ENCODE measurements around the gene CDS1. TPM values are rescaled to one million over a fixed set of nuclear protein-coding genes. Genes with fewer than 3 reads are reported as not detected.
"Not testable (repeated sequence)": the region's sequence is repeated elsewhere in the genome, so short reads cannot be mapped to it uniquely, and the experiment has no call there.

Gene CDS1
- total and polyA plus RNA-seq, 8 donors: 3.2 to 62.6 (median 6.7) TPM

DNA sequence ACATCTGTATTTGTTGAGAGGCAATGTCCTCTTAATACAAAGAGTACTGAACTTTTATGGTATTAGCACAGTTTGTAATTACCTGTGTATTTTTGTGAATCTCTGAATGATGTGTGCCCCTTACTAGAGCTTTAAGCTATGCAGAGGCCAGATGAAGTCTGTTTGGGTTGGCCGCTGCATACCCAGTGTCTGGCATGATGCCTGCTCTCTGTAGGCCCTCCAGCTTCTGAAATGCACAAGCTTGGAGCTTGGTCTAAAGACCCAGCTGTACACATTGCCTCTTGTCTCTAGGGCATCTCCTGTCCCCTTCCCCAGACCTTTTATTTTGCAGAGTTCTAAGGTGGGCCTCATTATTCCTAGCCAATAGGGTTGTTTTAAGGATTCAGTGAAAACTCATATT, 68.6 kb downstream of the CDS1 start:
- Histone ChIP-seq H3K4me1 (peaks cover 0 to 15% (median 6%) of the 10 kb centered on the region in 4 donors), H3K9me3 (no peaks in the 10 kb centered on the region), H3K27ac (no peak overlapping the region), H3K36me3 (no peaks in the 10 kb centered on the region), H3K4me3 (no peak overlapping the region), H3K27me3 (no peaks in the 10 kb centered on the region)
- 87 to 100% (median 100%) methylated on average over 1 of the region's 1 CpG for WGBS, 5 donors
- DNase-seq: peak in 1 of 2 donors; percentile 4
- intact Hi-C loops (cut with DNase I; ENCODE audit: low total_unique reads): no loop called here
- no peak for TF ChIP-seq POLR2AphosphoS5 (IDR thresholded peaks at IDR 0.05)
- TF ChIP-seq, protein P1, sequence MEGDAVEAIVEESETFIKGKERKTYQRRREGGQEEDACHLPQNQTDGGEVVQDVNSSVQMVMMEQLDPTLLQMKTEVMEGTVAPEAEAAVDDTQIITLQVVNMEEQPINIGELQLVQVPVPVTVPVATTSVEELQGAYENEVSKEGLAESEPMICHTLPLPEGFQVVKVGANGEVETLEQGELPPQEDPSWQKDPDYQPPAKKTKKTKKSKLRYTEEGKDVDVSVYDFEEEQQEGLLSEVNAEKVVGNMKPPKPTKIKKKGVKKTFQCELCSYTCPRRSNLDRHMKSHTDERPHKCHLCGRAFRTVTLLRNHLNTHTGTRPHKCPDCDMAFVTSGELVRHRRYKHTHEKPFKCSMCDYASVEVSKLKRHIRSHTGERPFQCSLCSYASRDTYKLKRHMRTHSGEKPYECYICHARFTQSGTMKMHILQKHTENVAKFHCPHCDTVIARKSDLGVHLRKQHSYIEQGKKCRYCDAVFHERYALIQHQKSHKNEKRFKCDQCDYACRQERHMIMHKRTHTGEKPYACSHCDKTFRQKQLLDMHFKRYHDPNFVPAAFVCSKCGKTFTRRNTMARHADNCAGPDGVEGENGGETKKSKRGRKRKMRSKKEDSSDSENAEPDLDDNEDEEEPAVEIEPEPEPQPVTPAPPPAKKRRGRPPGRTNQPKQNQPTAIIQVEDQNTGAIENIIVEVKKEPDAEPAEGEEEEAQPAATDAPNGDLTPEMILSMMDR (IDR thresholded peaks at IDR 0.05): no peak
- no peak for TF ChIP-seq POLR2A (IDR thresholded peaks at IDR 0.05)
- TF ChIP-seq EP300 (IDR thresholded peaks at IDR 0.05): no peak

DNA sequence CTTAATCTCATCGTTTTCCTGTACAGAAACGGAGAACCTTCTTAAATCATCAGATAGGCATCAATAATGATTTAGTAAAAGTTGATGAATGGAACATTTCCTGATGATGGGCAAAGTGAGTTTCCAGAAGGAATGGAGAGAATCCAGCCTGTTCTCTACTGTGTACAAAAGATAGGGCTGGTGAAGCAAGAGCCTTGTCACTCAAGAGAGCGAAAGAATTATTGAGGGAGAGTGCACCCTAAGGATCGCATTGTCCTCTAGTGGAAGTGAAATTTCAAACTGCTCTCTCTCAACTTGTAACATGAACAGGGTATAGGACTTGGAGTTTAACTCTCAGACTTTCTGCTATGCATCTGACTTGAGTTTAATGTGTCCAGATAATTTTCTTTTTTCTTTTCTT, 69.6 kb downstream of the CDS1 start:
- H3K4me3 ChIP-seq: no peak overlapping the region
- intact Hi-C loops (cut with DNase I; ENCODE audit: low total_unique reads): no loop called here
- DNase-seq: no peak
- no peak overlapping the region for H3K27ac ChIP-seq
- WGBS, 5 donors: 90 to 96% (median 95%) methylated on average over 4 of the region's 4 CpGs
- H3K4me1 ChIP-seq: peaks cover 0 to 15% (median 6%) of the 10 kb centered on the region in 4 donors
- H3K9me3 ChIP-seq: peaks cover 0 to under 1% (median 0%) of the 10 kb centered on the region in 4 donors
- TF ChIP-seq EP300 (IDR thresholded peaks at IDR 0.05) (no peak), POLR2AphosphoS5 (IDR thresholded peaks at IDR 0.05) (no peak), POLR2A (IDR thresholded peaks at IDR 0.05) (no peak)
- TF ChIP-seq, protein P1 (IDR thresholded peaks at IDR 0.05): no peak
- no peaks in the 10 kb centered on the region for H3K27me3 ChIP-seq
- no peaks in the 10 kb centered on the region for H3K36me3 ChIP-seq

DNA sequence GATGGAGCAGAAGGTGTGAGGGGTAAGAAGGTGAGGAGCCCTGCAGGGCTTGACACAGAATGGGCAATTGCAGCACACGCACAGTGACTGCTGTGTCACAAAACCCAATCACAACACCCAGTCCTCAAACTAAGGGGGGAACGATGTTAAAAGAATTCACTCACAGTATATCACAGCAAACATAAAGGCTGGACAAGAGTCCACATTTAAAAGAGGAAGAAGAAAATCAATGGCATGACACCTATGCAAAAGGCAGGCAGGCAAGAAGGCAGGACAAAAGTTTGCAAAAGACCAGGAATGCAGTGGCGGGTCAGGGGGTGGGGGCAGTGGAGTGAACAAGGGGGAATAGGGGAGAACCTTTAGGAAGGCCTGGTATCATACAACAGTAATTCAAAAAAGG, 77.7 kb downstream of the CDS1 start:
- Histone ChIP-seq H3K36me3 (peaks cover 0 to 4% (median 0%) of the 10 kb centered on the region in 4 donors), H3K27ac (no peak overlapping the region), H3K9me3 (peaks cover 0 to 11% (median 0%) of the 10 kb centered on the region in 4 donors), H3K27me3 (no peaks in the 10 kb centered on the region), H3K4me3 (no peak overlapping the region), H3K4me1 (no peaks in the 10 kb centered on the region)
- intact Hi-C loops (cut with DNase I; ENCODE audit: low total_unique reads): no loop called here
- no peak for DNase-seq
- no peak for TF ChIP-seq POLR2A (IDR thresholded peaks at IDR 0.05)
- TF ChIP-seq, protein P1 (IDR thresholded peaks at IDR 0.05): no peak
- no peak for TF ChIP-seq POLR2AphosphoS5 (IDR thresholded peaks at IDR 0.05)
- no peak for TF ChIP-seq EP300 (IDR thresholded peaks at IDR 0.05)
- 74 to 90% (median 83%) methylated on average over 3 of the region's 3 CpGs for WGBS, 5 donors

DNA sequence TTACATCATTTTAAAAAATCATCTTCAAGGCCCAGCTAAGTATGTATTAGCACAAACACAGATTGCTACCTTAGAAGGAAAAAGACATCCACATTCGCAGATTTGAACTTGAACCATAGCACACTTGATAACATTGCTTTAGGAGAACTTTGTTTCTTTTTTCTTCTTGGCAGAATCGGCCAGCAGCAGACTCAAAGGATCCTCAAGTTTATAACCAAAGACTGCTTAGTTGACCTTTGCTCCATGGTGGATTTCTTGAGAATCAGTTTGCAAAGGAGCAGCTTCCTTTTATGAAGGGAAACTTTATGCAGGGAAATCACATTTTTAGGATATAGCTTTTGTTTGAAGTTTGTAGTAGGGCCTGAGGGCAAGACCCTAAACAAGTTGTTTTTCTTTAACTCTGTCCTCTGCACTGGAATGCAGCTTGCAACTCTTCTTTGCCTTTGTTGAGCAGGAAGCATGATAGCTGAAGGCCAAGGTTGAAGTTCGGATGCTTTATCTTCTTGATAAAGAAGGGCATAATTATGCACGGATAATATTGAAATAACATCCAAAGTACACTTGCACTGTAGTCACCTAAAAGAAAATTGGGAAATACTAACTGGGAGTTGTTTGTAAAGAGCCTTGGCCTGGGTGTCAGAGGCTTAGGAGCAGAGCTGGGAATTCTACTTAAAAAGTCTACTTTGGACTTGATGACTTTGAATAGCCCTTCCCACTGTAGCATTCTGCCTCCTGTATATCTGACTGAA, 78.4 kb downstream of the CDS1 start:
- no peak for DNase-seq
- intact Hi-C loops (cut with DNase I; ENCODE audit: low total_unique reads): no loop called here
- Histone ChIP-seq H3K9me3 (peaks cover 0 to 11% (median 0%) of the 10 kb centered on the region in 4 donors), H3K36me3 (peaks cover 0 to 11% (median 0%) of the 10 kb centered on the region in 4 donors), H3K4me1 (no peaks in the 10 kb centered on the region), H3K27ac (no peak overlapping the region), H3K4me3 (no peak overlapping the region), H3K27me3 (no peaks in the 10 kb centered on the region)
- TF ChIP-seq, protein P1 (IDR thresholded peaks at IDR 0.05): no peak
- TF ChIP-seq EP300 (IDR thresholded peaks at IDR 0.05) (no peak), POLR2A (IDR thresholded peaks at IDR 0.05) (no peak), POLR2AphosphoS5 (IDR thresholded peaks at IDR 0.05) (no peak)
- WGBS, 5 donors: 28 to 51% (median 31%) methylated on average over 4 of the region's 4 CpGs

DNA sequence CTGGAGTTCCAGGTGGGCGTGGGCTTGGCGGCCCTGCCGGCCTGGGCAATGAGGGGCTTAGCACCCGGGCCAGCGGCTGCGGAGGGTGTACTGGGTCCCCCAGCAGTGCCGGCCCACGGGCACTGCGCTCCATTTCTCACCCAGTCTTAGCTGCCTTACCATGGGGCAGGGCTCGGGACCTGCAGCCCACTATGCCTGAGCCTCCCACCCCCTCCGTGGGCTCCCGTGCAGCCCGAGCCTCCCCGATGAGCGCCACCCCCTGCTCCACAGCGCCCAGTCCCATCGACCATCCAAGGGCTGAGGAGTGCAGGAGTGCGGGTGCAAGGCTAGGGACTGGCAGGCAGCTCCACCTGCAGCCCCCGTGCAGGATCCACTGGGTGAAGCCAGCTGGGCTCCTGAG, 81.8 kb downstream of the CDS1 start:
- H3K27ac ChIP-seq; H3K9me3 ChIP-seq; H3K27me3 ChIP-seq; H3K4me3 ChIP-seq; intact Hi-C loops (cut with DNase I; ENCODE audit: low total_unique reads); H3K4me1 ChIP-seq; DNase-seq: not testable (repeated sequence)
- H3K36me3 ChIP-seq: peaks cover 0 to 40% (median 23%) of the 10 kb centered on the region in 4 donors
- 96 to 99% (median 97%) methylated on average over 16 to 19 of the region's 19 CpGs for WGBS, 5 donors

All from stomach (tissue), 9 donors.